SK-N-SH (cell line): ENCODE data around the gene CASZ1. TPM values are rescaled to one million over a fixed set of nuclear protein-coding genes. Genes with fewer than 3 reads are reported as not detected.

ENCODE experiments used
- CTCF ChIA-PET: fragments of 300-600, 350-600 bp; formaldehyde crosslinking; extraction: SDS; loops from one replicate; lab custom pipeline; 2021; lab: Yijun Ruan, JAX
- POLR2A ChIA-PET: fragments of 350-600 bp; sonication (Branson Sonifier 250); formaldehyde crosslinking; extraction: SDS; loops from one replicate; lab custom pipeline; 2020; ENCODE audit warnings: antibody characterized with exemption, inconsistent platforms; lab: Yijun Ruan, JAX
- DNase-seq: peaks from one replicate; pipeline ENCODE4 v3.0.0; 2012
- H2AFZ ChIP-seq: fragments of 200-600 bp; sonication (generic); 2 replicates; pipeline ENCODE4 v1.8.1; 2016; ENCODE audit warnings: antibody characterized with exemption, mild to moderate bottlenecking, low read depth
- H3F3A ChIP-seq: fragments of 200-600 bp; sonication (generic); replicated peaks from 2 replicates; pipeline ENCODE3; 2016; ENCODE audit warnings: antibody characterized with exemption, mild to moderate bottlenecking; ENCODE audit not compliant: insufficient read depth
- H3K27ac ChIP-seq, 2 experiments: fragments of 200-500 bp in 1 of 2; fragments of 200-600 bp in 1 of 2; sonication (Bioruptor generic) in 1 of 2; sonication (generic), shearing (Covaris generic) in 1 of 2; 2 replicates each; pipeline versions ENCODE4 v1.5.1 to v1.6.1; 2014 to 2016; ENCODE audit warnings: low read depth in 2 of 2, inconsistent platforms in 1 of 2, low read length in 1 of 2, mild to moderate bottlenecking in 1 of 2, mixed read lengths in 1 of 2
- H3K27me3 ChIP-seq: fragments of 200-600 bp; sonication (generic), shearing (Covaris generic); 2 replicates; pipeline ENCODE4 v1.6.1; 2016; ENCODE audit warnings: mixed run types; ENCODE audit not compliant: insufficient read depth
- H3K36me3 ChIP-seq, 2 experiments: fragments of 200-500 bp in 1 of 2; fragments of 200-600 bp in 1 of 2; sonication (Bioruptor generic) in 1 of 2; sonication (generic) in 1 of 2; replicated peaks in 1 of 2; 2 replicates each; pipeline versions ENCODE3 to v1.5.1; 2014 to 2016; ENCODE audit warnings: low read length in 1 of 2, mild to moderate bottlenecking in 1 of 2; ENCODE audit not compliant: insufficient read depth in 2 of 2, control insufficient read depth in 1 of 2
- H3K4me1 ChIP-seq, 2 experiments: fragments of 200-500 bp in 1 of 2; fragments of 200-600 bp in 1 of 2; sonication (Bioruptor generic) in 1 of 2; sonication (generic), shearing (Covaris generic) in 1 of 2; 2 replicates each; pipeline versions ENCODE4 v1.5.1 to v1.6.1; 2014 to 2016; ENCODE audit warnings: low read depth in 1 of 2, low read length in 1 of 2, mixed run types in 1 of 2; ENCODE audit not compliant: insufficient read depth in 2 of 2, control insufficient read depth in 1 of 2
- H3K4me2 ChIP-seq: fragments of 200-600 bp; sonication (generic), shearing (Covaris generic); 2 replicates; pipeline ENCODE4 v1.6.1; 2017; ENCODE audit warnings: mixed run types
- H3K4me3 ChIP-seq, 2 experiments: fragments of 200-500 bp in 1 of 2; fragments of 200-600 bp in 1 of 2; sonication (Bioruptor generic) in 1 of 2; sonication (generic), shearing (Covaris generic) in 1 of 2; 2 replicates each; pipeline versions ENCODE4 v1.5.1 to v1.8.1; 2014 to 2016; ENCODE audit warnings: low read depth in 2 of 2, inconsistent platforms in 1 of 2, low read length in 1 of 2, mild to moderate bottlenecking in 1 of 2, mixed read lengths in 1 of 2, moderate library complexity in 1 of 2
- H3K79me2 ChIP-seq: fragments of 200-600 bp; sonication (generic); 2 replicates; pipeline ENCODE4 v1.8.1; 2017; ENCODE audit warnings: mild to moderate bottlenecking; ENCODE audit not compliant: insufficient read depth
- H3K9ac ChIP-seq: fragments of 200-600 bp; sonication (generic); 2 replicates; pipeline ENCODE4 v1.6.1; 2017; ENCODE audit warnings: mixed run types
- H3K9me2 ChIP-seq: fragments of 200-600 bp; sonication (generic); 2 replicates; pipeline ENCODE4 v1.6.1; 2017; ENCODE audit warnings: mixed run types
- H3K9me3 ChIP-seq: fragments of 200-600 bp; sonication (generic); 2 replicates; pipeline ENCODE4 v1.6.1; 2017; ENCODE audit warnings: mixed run types, mild to moderate bottlenecking, moderate library complexity
- H4K20me1 ChIP-seq: fragments of 200-600 bp; sonication (generic); 2 replicates; pipeline ENCODE4 v1.6.1; 2017; ENCODE audit warnings: mild to moderate bottlenecking, mixed run types; ENCODE audit not compliant: insufficient read depth
- CTCF ChIP-seq: fragments of 200-600 bp; sonication (generic); IDR thresholded peaks from 2 replicates; pipeline ENCODE4 v1.6.1; 2017; ENCODE audit warnings: antibody characterized with exemption, mild to moderate bottlenecking, moderate library complexity
- EZH2phosphoT487 ChIP-seq: fragments of 200-600 bp; sonication (generic); IDR thresholded peaks from 2 replicates; pipeline ENCODE4 v1.6.1; 2017; ENCODE audit warnings: low read depth, mixed run types, mild to moderate bottlenecking, antibody characterized with exemption, moderate library complexity, borderline replicate concordance
- FOSL2 ChIP-seq: IDR thresholded peaks from 2 replicates; pipeline ENCODE4 v1.4.0; 2012; ENCODE audit warnings: low read depth, mild to moderate bottlenecking, moderate library complexity, borderline replicate concordance
- FOXJ3 ChIP-seq: sonication (generic); formaldehyde crosslinking; IDR thresholded peaks from 2 replicates; pipeline ENCODE4 v1.5.1; 2020; ENCODE audit warnings: mild to moderate bottlenecking, missing genetic modification reagents
- GABPA ChIP-seq: IDR thresholded peaks from 2 replicates; pipeline ENCODE4 v1.4.0; 2012; ENCODE audit warnings: low read depth, mild to moderate bottlenecking
- GATA2 ChIP-seq: sonication (generic); formaldehyde crosslinking; IDR thresholded peaks from 2 replicates; pipeline ENCODE4 v1.5.0; 2020; ENCODE audit warnings: mild to moderate bottlenecking, missing genetic modification reagents
- IRF3 ChIP-seq: fragments of 150-350 bp; IDR thresholded peaks from 2 replicates; pipeline ENCODE4 v1.6.1; 2016; ENCODE audit warnings: mild to moderate bottlenecking, low read depth, low read length
- MAX ChIP-seq: IDR thresholded peaks from 2 replicates; pipeline ENCODE4 v1.4.0; 2012; ENCODE audit warnings: low read depth
- MEF2A ChIP-seq: IDR thresholded peaks from 2 replicates; pipeline ENCODE4 v1.4.0; 2012; ENCODE audit warnings: low read depth, borderline replicate concordance
- NFIC ChIP-seq: IDR thresholded peaks from 2 replicates; pipeline ENCODE4 v1.4.0; 2012; ENCODE audit warnings: borderline replicate concordance
- NRF1 ChIP-seq: IDR thresholded peaks from 2 replicates; pipeline ENCODE4 v1.6.1; 2012; ENCODE audit warnings: low read depth, mild to moderate bottlenecking, low read length
- PBX3 ChIP-seq: IDR thresholded peaks from 2 replicates; pipeline ENCODE4; 2012
- RCOR1 ChIP-seq: fragments of 150-350 bp; IDR thresholded peaks from 2 replicates; pipeline ENCODE4 v1.6.1; 2017; ENCODE audit warnings: antibody characterized with exemption, low read length
- RFX5 ChIP-seq: IDR thresholded peaks from 2 replicates; pipeline ENCODE4 v1.6.1; 2012; ENCODE audit warnings: mild to moderate bottlenecking, improper control_type of control experiment, low read length
- SIN3A ChIP-seq: IDR thresholded peaks from 2 replicates; pipeline ENCODE4 v1.6.1; 2012; ENCODE audit warnings: low read depth, mild to moderate bottlenecking, low read length, moderate library complexity, borderline replicate concordance
- TAF1 ChIP-seq: IDR thresholded peaks from 2 replicates; pipeline ENCODE4 v1.6.1; 2012; ENCODE audit warnings: low read depth, mild to moderate bottlenecking, low read length, moderate library complexity, borderline replicate concordance
- TCF12 ChIP-seq: IDR thresholded peaks from 2 replicates; pipeline ENCODE4 v1.4.0; 2012
- TEAD4 ChIP-seq: IDR thresholded peaks from 2 replicates; pipeline ENCODE4 v1.4.0; 2012; ENCODE audit warnings: mild to moderate bottlenecking, borderline replicate concordance; ENCODE audit not compliant: insufficient read depth
- USF1 ChIP-seq: IDR thresholded peaks from 2 replicates; pipeline ENCODE4 v1.4.0; 2012; ENCODE audit warnings: low read depth, borderline replicate concordance
- USF2 ChIP-seq: fragments of 150-350 bp; IDR thresholded peaks from 2 replicates; pipeline ENCODE4 v1.6.1; 2017; ENCODE audit warnings: antibody characterized with exemption, low read length, low read depth, borderline replicate concordance
- YY1 ChIP-seq: IDR thresholded peaks from 2 replicates; pipeline ENCODE4 v1.4.0; 2012; ENCODE audit warnings: low read depth, mild to moderate bottlenecking
- ZBTB33 ChIP-seq: IDR thresholded peaks from 2 replicates; pipeline ENCODE4 v1.4.0; 2012; ENCODE audit warnings: low read depth, borderline replicate concordance
- WGBS: methylation state at CpG from one replicate; pipeline ENCODE4 v1.1.6; 2017; ENCODE audit warnings: low lambda C conversion rate; 5-methylcytosine and 5-hydroxymethylcytosine counted together
- polyA plus RNA-seq, 3 experiments: library from polyadenylated mRNA; depleted of rRNA; stranded (reverse); fragments of >200 nt; gene quantifications; 2 replicates each; pipeline ENCODE4 v1.2.3, GENCODE V29; 2012

CASZ1 gene
- polyA plus RNA-seq, 1 of the 3 experiments (the other 2 are of a cell fraction) = 0.51 TPM

- TF ChIP-seq CTCF (no peak), PBX3 (no peak), FOSL2 (no peak), RCOR1 (no peak), TAF1 (no peak), TCF12 (no peak), IRF3 (no peak), TEAD4 (no peak), MEF2A (no peak), FOXJ3 (CRISPR knock-in tag) (no peak), GATA2 (CRISPR knock-in tag) (no peak), NFIC (no peak)
These were observed 187.8 kb downstream of the CASZ1 start (continued) for GRCh38 chr1:10608690-10609089.

GRCh38 chr1:10607228-10607627, 189.2 kb downstream of the CASZ1 start:
- ChIA-PET CTCF (interaction anchor here (1.3 kb wide), 1 partner anchor 9 kb away, joined by 4 read pairs; no protein-coding TSS in a partner anchor), POLR2A (no interaction called here)
- 95% methylated on average over 3 of the region's 3 CpGs for WGBS
- no peak overlapping the region for H3K4me3 ChIP-seq
- H3K9me3 ChIP-seq = no peaks in the 10 kb centered on the region
- H3K9me2 ChIP-seq = no peaks in the 10 kb centered on the region
- H3F3A ChIP-seq = no peaks in the 10 kb centered on the region
- peaks cover 0 to under 1% of the 10 kb centered on the region in 2 experiments; a peak in 1 of 4 replicates for H3K4me1 ChIP-seq
- DNase-seq = no peak
- H3K4me2 ChIP-seq = no peak overlapping the region
- no peaks in the 10 kb centered on the region for H3K79me2 ChIP-seq
- H3K9ac ChIP-seq = no peak overlapping the region
- no peaks in the 10 kb centered on the region for H3K36me3 ChIP-seq
- no peak overlapping the region for H2AFZ ChIP-seq
- H4K20me1 ChIP-seq = no peaks in the 10 kb centered on the region
- no peaks in the 10 kb centered on the region for H3K27me3 ChIP-seq
- H3K27ac ChIP-seq = no peak overlapping the region
- TF ChIP-seq USF1 (no peak), NFIC (no peak), TCF12 (no peak), IRF3 (no peak), MAX (no peak), NRF1 (no peak), RFX5 (no peak), TEAD4 (no peak), USF2 (no peak), GABPA (no peak), ZBTB33 (no peak), YY1 (no peak), EZH2phosphoT487 (no peak), SIN3A (no peak)
